GM19467 (cell line): ENCODE measurements around the gene ZNF79.

ENCODE experiments used
- ATAC-seq: cut with Tn5 transposase; IDR thresholded peaks from one replicate; pipeline ENCODE4 v1.9.1; 2021; ENCODE audit warnings: mild to moderate bottlenecking, moderate library complexity; ENCODE audit not compliant: unreplicated experiment

ZNF79 gene

GRCh38 chr9:127423934-127424675 lies at the start of gene ZNF79:
ZNF79 (plus strand) TSS chr9:127424382; CDS start chr9:127424788, 406 bp downstream.
- ATAC-seq, result peak; percentile 81

DNA sequence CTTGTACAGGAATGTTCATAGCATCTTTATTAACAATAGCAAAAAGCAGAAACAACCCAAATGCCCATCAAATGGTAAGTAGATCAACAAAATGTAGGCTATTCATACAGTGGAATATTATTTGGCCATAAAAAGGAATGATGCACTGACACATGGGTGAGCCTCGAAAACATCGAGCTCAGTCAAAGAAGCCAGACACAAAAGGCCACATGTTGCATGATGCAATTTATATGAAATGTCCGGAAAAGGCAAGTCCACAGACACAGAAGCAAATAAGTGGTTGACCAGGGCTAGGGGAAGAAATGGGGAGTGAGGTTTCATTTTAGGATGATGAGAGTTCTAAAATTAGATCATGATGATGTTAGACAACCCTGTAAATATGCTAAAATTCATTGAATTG lies 43.7 kb upstream of the ZNF79 start:
- ATAC-seq, result no peak

DNA sequence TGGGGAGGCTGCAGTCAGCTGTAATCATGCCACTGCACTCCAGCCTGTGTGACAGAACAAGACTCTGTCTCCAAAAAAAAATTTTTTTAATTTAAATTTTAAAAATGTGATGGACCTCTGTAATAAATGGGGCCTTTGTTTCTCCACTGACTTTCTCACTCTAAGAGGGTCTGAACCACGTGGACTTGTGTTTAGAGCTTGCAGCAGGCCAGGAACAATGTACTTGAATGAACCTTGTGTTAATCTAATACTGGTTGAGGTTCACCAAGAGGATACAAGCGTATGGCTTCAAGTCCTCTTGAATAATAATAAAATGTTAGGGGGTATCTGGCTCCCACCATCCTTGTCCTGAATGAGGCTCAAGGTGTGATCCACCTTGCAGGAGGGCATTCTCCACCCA lies 41.6 kb upstream of the ZNF79 start:
- no peak for ATAC-seq

- ATAC-seq, result no peak
These were observed 40.0 kb upstream of the ZNF79 start for GRCh38 chr9:127384016-127384730.

- no peak for ATAC-seq
These were observed 39.3 kb upstream of the ZNF79 start for GRCh38 chr9:127384901-127385300.

DNA sequence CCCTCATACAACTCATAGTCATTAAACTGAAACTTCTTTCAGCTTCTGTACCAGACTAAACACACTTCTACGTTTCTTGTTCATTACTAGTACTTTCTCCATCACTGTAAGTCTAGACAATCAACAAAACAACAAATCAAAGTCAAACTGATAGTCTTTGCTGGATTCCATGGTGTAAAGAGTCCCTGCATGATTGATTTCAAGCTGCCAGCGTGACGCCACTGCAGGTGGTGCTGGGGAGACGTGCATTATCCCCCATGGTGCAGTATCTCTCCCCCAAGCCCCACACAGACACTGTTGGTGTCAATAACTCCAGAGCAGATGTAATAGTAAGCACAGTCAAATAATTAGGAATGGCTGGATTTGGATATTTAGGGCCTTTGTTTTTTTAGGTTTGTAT lies 37.9 kb upstream of the ZNF79 start:
- no peak for ATAC-seq

DNA sequence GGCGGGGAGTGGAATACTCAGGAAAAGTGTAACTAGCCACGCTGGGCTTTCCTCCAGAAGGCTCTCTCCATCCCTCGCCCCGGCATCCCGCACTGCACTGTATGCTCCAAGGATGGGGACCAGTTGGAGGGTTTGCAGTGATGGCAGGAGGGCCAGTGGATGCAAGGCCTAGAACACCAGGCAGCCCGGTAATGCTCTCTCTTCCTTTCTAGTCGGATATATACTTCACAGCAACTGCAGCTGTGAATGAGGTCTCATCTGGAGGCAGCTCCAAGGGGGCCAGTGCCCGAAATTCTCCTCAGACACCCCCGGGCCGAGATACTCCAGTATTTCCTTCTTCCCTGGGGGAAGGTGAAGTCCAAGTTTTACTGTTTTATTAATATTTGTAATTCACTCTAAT lies 37.2 kb upstream of the ZNF79 start:
- ATAC-seq, result no peak

DNA sequence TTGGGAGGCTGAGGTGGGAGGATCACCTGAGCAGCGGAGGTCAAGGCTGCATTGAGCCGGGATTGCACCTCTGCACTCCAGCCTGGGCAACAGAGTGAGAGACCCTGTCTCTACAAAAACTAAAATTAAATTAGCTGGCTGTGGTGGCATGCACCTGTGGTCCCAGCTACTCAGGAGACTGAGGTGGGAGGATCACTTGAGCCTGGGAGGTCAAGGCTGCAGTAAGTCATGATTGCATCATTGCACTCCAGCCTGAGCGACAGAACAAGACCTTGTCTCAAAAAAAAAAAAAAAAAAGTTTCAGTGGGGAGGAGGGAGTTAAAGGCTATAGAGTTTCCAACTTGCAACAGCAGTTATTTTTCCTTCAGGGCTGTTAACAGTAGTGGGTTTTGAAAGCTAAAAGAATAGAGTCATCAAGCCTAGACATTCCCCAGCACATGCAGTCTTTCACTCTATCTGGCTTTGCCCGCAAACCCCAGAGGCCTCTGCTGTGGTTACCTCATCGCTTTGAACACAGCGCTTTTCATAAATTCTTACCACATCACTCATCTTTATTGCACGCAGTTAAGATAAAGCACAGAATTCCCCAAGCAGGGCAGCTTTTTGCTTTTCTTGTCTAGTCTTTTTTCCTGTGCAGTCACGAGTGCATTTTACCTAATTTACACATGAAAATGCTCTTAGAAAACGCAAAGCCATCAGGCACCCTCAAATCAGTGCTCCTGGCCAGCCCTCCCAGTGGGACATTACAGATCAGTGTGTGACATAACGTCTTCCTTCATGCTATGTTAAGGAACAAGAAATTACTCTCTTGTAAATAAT lies 35.9 kb upstream of the ZNF79 start:
- ATAC-seq, result peak; percentile 48

- no peak for ATAC-seq
These were observed 35.3 kb upstream of the ZNF79 start for GRCh38 chr9:127388856-127389238.

- ATAC-seq, result no peak
These were observed 34.6 kb upstream of the ZNF79 start for GRCh38 chr9:127389381-127390247.

GRCh38 chr9:127390248-127390545 lies 34.0 kb upstream of the ZNF79 start:
- ATAC-seq, result no peak

GRCh38 chr9:127390563-127390962 lies 33.6 kb upstream of the ZNF79 start:
- ATAC-seq, result no peak

- ATAC-seq, result no peak
These were observed 32.0 kb upstream of the ZNF79 start for GRCh38 chr9:127392166-127392565.

DNA sequence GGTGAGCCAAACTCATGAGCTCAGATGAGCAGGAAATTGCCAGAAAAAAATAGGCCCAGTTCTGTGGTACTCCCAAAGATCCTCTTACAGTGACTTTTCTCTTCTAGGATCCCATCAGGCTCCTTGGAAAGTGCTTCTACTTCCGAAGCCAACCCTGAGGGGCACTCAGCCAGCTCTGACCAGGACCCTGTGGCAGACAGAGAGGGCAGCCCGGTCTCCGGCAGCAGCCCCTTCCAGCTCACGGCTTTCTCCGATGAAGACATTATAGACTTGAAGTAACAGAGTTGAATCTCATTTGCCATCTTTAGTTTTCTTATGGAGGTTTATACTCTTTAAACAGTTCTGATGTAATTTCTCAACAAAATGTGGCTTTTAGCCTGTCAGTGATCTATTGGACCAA lies 31.2 kb upstream of the ZNF79 start:
- ATAC-seq, result no peak

DNA sequence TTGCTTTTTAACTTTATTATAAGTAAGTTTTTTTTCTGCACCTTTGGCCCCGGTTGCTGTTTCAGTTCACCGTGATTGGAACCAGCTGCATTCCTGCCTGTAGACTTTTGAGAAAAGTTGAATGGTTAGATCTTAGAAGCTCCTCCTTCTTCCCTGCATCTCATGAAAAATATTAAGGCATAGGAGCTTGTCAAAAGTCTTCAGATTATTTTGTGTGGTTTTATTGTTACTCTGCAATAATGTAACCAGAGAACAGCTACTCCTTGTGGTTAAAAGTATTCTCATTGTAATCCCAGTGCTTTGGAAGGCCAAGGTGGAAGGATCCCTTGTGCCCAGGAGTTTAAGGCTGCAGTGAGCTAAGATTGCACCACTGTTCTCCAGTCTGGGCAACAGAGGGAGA lies 30.5 kb upstream of the ZNF79 start:
- no peak for ATAC-seq

DNA sequence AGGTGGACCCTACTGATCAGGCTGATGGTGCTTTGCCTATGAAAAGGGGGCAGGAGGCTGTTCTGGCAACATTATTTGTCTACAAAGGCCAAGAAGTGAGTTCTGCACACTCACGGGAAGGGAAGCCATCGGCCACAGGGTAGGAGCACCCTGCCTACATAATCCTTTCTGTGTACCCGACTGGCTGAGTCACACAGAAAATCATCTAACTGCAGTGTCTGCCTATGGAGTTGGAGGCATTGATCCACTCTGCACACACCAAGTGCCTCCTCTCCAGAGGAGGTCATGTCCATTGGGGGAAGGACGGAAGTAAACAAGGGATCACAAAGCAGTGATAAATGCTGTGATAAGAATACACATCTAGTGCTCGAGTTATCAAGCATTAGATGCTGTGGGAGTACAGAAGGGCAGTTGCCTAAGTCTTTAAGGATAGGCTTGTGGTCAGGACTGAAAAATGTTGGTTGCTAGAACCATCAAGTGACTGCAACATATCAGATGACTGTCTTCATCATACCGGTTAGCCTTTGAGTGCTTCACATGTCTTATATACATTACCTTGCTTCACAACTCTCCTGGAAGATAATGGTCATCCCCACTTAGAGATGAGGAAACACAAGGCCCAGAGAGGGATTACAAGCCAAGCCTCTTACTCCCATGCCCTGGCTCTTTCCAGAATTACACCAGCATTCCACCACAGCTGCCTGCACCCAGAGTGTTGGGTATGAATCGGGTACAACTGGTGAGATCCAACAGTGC lies 28.5 kb upstream of the ZNF79 start:
- no peak for ATAC-seq

DNA sequence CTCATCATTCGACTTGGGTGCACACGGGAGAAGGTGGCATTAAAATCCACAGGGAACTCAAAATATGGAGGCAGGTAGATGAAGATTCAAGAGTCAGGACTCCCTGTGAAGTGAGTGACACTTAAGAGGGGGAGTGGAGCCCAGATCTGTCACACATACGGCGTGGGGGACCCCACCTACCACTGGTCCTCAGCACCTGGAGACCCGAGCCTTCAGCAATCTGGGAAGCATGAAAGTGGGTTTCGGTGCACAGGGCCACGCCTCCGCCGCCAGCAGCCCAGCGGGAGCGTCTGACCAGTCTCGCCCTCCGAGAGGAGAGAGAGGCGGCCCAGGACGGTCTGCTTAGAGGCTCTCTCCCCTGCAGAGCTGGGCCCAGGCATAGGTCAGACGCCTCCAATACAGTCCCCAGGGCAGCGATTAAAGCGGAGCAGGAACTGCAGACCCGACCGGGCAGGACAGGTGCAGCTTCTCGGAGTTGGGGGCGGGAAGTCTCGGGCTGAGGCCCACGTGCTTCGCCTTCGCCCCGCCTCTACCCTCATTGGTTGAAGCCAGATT lies 27.9 kb upstream of the ZNF79 start:
- no peak for ATAC-seq

DNA sequence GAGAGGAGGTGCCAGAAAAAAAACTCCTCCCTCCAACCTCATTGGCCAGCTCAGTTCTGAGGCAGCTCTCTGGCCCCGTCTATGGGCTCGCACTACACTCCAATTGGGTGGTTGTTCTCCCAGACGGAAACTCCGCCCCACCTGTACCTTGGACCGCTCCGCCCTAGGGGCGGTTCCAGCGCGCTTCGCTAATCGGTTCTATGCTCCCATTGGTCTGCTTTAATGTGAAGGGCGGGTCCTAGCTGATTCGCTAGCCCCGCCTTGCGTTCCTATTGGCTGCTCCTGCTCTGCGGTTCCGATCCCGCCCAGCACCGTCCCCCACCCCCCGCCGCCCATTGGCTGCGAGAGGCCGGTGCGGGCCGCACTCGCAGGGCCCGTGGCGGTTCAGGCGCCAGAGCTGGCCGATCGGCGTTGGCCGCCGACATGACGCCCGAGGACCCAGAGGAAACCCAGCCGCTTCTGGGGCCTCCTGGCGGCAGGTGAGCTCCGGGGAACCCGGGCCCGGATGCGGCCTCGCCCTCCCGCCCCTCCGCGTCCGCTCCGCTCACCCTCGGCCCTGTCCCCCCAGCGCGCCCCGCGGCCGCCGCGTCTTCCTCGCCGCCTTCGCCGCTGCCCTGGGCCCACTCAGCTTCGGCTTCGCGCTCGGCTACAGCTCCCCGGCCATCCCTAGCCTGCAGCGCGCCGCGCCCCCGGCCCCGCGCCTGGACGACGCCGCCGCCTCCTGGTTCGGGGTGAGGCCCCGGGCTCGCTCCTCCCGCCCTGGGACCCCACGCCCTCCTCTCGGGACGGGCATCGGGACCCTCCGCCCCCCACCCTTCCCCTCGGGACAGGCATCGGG lies 27.2 kb upstream of the ZNF79 start, which contains the start of gene SLC2A8:
TSS of gene SLC2A8 (plus strand) at position 362 of the 838 bp plus-strand sequence. CDS start at position 424, 62 bp downstream.
- ATAC-seq, result peak; percentile 94
